DMS79 treated with DMSO at 0.1 percent for 48 hours (cell line): ENCODE measurements around the gene ZNF107.
"Not testable (repeated sequence)": the region's sequence is repeated elsewhere in the genome, so short reads cannot be mapped to it uniquely, and the experiment has no call there.

Source experiments
- DNase-seq: peaks from one replicate; lab custom pipeline; 2025; lab: John Stamatoyannopoulos, UW

ZNF107 gene

GRCh38 chr7:64651203-64651602 is 14.7 kb upstream of the ZNF107 start:
- DNase-seq = no peak

- no peak for DNase-seq
Observed at GRCh38 chr7:64651632-64652165, 14.2 kb upstream of the ZNF107 start.

GRCh38 chr7:64653721-64654401 is 12.1 kb upstream of the ZNF107 start:
- no peak for DNase-seq

GRCh38 chr7:64654796-64655548 is 11.0 kb upstream of the ZNF107 start:
- no peak for DNase-seq

GRCh38 chr7:64655811-64656210 is 10.1 kb upstream of the ZNF107 start:
- no peak for DNase-seq

GRCh38 chr7:64656489-64656888 is 9.4 kb upstream of the ZNF107 start:
- no peak for DNase-seq

- not testable (repeated sequence) for DNase-seq
Observed at GRCh38 chr7:64662091-64662490, 3.8 kb upstream of the ZNF107 start.

GRCh38 chr7:64666663-64667050 is 724 bp downstream of the ZNF107 start:
- peak; percentile 36 for DNase-seq

- DNase-seq = no peak
Observed at GRCh38 chr7:64667311-64667710, 1.4 kb downstream of the ZNF107 start.

- no peak for DNase-seq
Observed at GRCh38 chr7:64672414-64672813, 6.5 kb downstream of the ZNF107 start.

GRCh38 chr7:64685091-64685490 is 19.2 kb downstream of the ZNF107 start:
- DNase-seq = no peak

GRCh38 chr7:64685741-64686140 is 19.8 kb downstream of the ZNF107 start:
- DNase-seq = no peak

GRCh38 chr7:64686493-64687184 is 20.7 kb downstream of the ZNF107 start:
- no peak for DNase-seq

- no peak for DNase-seq
Observed at GRCh38 chr7:64687249-64687648, 21.3 kb downstream of the ZNF107 start.

- DNase-seq = no peak
Observed at GRCh38 chr7:64688988-64689387, 23.1 kb downstream of the ZNF107 start.

- DNase-seq = no peak
Observed at GRCh38 chr7:64691831-64692230, 25.9 kb downstream of the ZNF107 start.

- not testable (repeated sequence) for DNase-seq
Observed at GRCh38 chr7:64697863-64698262, 31.9 kb downstream of the ZNF107 start.

GRCh38 chr7:64706625-64707292 is 40.8 kb downstream of the ZNF107 start:
- DNase-seq = no peak

- DNase-seq = not testable (repeated sequence)
Observed at GRCh38 chr7:64717896-64718295, 52.0 kb downstream of the ZNF107 start.

GRCh38 chr7:64729089-64729848 is 63.3 kb downstream of the ZNF107 start:
- no peak for DNase-seq

- DNase-seq = no peak
Observed at GRCh38 chr7:64733550-64734240, 67.8 kb downstream of the ZNF107 start.
